HEK293 (cell line): ENCODE data around the gene ASTN2.

Experiments used
- CTCF ChIA-PET: fragments of 350-600 bp; formaldehyde crosslinking; extraction: SDS; loops from one replicate; lab custom pipeline; 2021; ENCODE audit warnings: antibody characterized with exemption; lab: Yijun Ruan, JAX
- POLR2A ChIA-PET: fragments of 300-600 bp; formaldehyde crosslinking; extraction: SDS; loops from one replicate; lab custom pipeline; 2020; ENCODE audit warnings: antibody characterized with exemption, inconsistent platforms; lab: Yijun Ruan, JAX
- H3K27ac ChIP-seq: fragments of 200-500 bp; sonication (Bioruptor generic); 2 replicates; pipeline ENCODE4 v1.5.1; 2014; ENCODE audit warnings: low read depth, low read length, control low read depth, inconsistent platforms; ENCODE audit errors: extremely low read depth
- H3K36me3 ChIP-seq, 2 experiments: fragments of 200-500 bp in 1 of 2; sonication (Bioruptor generic) in 1 of 2; 1 replicate in 1 of 2; 2 replicates in 1 of 2; pipeline ENCODE4 v1.5.1; 2014 to 2017; ENCODE audit warnings: inconsistent platforms in 2 of 2, low read length in 2 of 2; ENCODE audit not compliant: control insufficient read depth in 2 of 2, insufficient read depth in 1 of 2
- H3K4me1 ChIP-seq: fragments of 200-500 bp; sonication (Bioruptor generic); 2 replicates; pipeline ENCODE4 v1.5.1; 2014; ENCODE audit warnings: mild to moderate bottlenecking, low read length, inconsistent platforms; ENCODE audit not compliant: control insufficient read depth, insufficient read depth
- H3K4me3 ChIP-seq: 2 replicates; pipeline ENCODE4 v1.5.1; 2011; ENCODE audit warnings: low read depth, mild to moderate bottlenecking, control low read depth, low read length, moderate library complexity
- H3K9me3 ChIP-seq: fragments of 200-500 bp; sonication (Bioruptor generic); 2 replicates; pipeline ENCODE4 v1.5.1; 2014; ENCODE audit warnings: low read depth, low read length, inconsistent platforms; ENCODE audit not compliant: control insufficient read depth, insufficient read depth
- HOXC10 ChIP-seq: sonication (generic); formaldehyde crosslinking; IDR thresholded peaks from 2 replicates; pipeline ENCODE4 v1.8.1; 2023; ENCODE audit warnings: mild to moderate bottlenecking, missing genetic modification reagents
- SCRT1 ChIP-seq: fragments of 450-650 bp; formaldehyde crosslinking; IDR thresholded peaks from 2 replicates; pipeline ENCODE4 v1.5.1; 2016; ENCODE audit warnings: missing biosample characterization, missing genetic modification characterization, borderline replicate concordance
- SP3 ChIP-seq: fragments of 450-650 bp; formaldehyde crosslinking; IDR thresholded peaks from 2 replicates; pipeline ENCODE4 v1.5.1; 2016; ENCODE audit warnings: missing biosample characterization, missing genetic modification characterization
- ZFP41 ChIP-seq: fragments of 450-650 bp; formaldehyde crosslinking; IDR thresholded peaks from 2 replicates; pipeline ENCODE4 v1.5.1; 2016; ENCODE audit warnings: missing biosample characterization, missing genetic modification characterization, borderline replicate concordance
- ZNF112 ChIP-seq: fragments of 450-650 bp; formaldehyde crosslinking; IDR thresholded peaks from 2 replicates; pipeline ENCODE4 v1.5.0; 2017; ENCODE audit warnings: missing biosample characterization, missing genetic modification characterization
- ZNF155 ChIP-seq: fragments of 450-650 bp; formaldehyde crosslinking; IDR thresholded peaks from 2 replicates; pipeline ENCODE4 v1.5.1; 2016; ENCODE audit warnings: missing biosample characterization, missing genetic modification characterization
- ZNF2 ChIP-seq: fragments of 450-650 bp; formaldehyde crosslinking; IDR thresholded peaks from 2 replicates; pipeline ENCODE4 v1.5.1; 2016; ENCODE audit warnings: missing biosample characterization, missing genetic modification characterization
- ZNF211 ChIP-seq: fragments of 450-650 bp; formaldehyde crosslinking; IDR thresholded peaks from 2 replicates; pipeline ENCODE4 v1.5.1; 2016; ENCODE audit warnings: low read depth, missing biosample characterization, missing genetic modification characterization
- ZNF23 ChIP-seq: fragments of 450-650 bp; formaldehyde crosslinking; IDR thresholded peaks from 2 replicates; pipeline ENCODE4 v1.5.1; 2016; ENCODE audit warnings: missing biosample characterization, missing genetic modification characterization, borderline replicate concordance
- ZNF354C ChIP-seq: fragments of 450-650 bp; formaldehyde crosslinking; IDR thresholded peaks from 2 replicates; pipeline ENCODE4 v1.5.1; 2016; ENCODE audit warnings: missing biosample characterization, missing genetic modification characterization, low read depth, borderline replicate concordance
- ZNF549 ChIP-seq: fragments of 450-650 bp; IDR thresholded peaks from 2 replicates; pipeline ENCODE4 v1.5.1; 2018; ENCODE audit warnings: missing biosample characterization, missing genetic modification characterization, mild to moderate bottlenecking, inconsistent platforms, moderate library complexity
- ZNF560 ChIP-seq: fragments of 450-650 bp; formaldehyde crosslinking; IDR thresholded peaks from 2 replicates; pipeline ENCODE4 v1.5.1; 2017; ENCODE audit warnings: missing biosample characterization, missing genetic modification characterization, borderline replicate concordance
- TF ChIP-seq, protein P1 (sequence below): fragments of 450-650 bp; formaldehyde crosslinking; IDR thresholded peaks from 2 replicates; pipeline ENCODE4 v1.5.1; 2016; ENCODE audit warnings: missing biosample characterization, missing genetic modification characterization
- TF ChIP-seq, protein P2 (sequence below): fragments of 450-650 bp; formaldehyde crosslinking; IDR thresholded peaks from 2 replicates; pipeline ENCODE4 v1.5.1; 2017; ENCODE audit warnings: missing biosample characterization, missing genetic modification characterization
- TF ChIP-seq, protein P3 (sequence below): fragments of 450-650 bp; formaldehyde crosslinking; IDR thresholded peaks from 2 replicates; pipeline ENCODE4 v1.5.1; 2016; ENCODE audit warnings: missing biosample characterization, missing genetic modification characterization
- TF ChIP-seq, protein P4 (sequence below): fragments of 450-650 bp; formaldehyde crosslinking; IDR thresholded peaks from 2 replicates; pipeline ENCODE4 v1.5.1; 2017; ENCODE audit warnings: missing biosample characterization, missing genetic modification characterization

ASTN2 gene

DNA sequence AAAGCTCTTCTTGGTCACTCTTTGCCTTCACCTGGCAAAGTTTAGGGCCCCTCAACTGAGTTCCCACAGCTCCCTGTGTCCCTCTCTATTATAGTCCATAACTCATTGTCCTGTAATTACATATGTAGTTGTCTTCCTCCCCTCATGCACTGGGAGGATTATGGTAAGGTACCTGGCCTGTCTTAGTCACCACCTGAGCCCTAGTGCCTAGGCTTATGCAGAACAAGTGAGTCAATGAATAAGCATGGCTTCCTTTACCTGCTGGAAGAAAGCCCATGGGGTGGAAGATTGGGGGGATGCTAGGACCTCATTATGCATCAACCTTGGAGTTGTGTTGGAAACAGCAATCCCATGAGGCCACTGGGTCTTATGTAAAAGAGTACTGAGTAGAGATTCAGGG, 915.4 kb downstream of the ASTN2 start:
- Histone ChIP-seq H3K4me3 (no peak overlapping the region), H3K36me3 (no peaks in the 10 kb centered on the region)
- TF ChIP-seq ZNF211 (tag by site-specific recombination) (no peak), SCRT1 (tag by site-specific recombination) (no peak), ZNF155 (tag by site-specific recombination) (no peak), ZNF354C (no peak), HOXC10 (CRISPR knock-in tag) (no peak), ZNF23 (no peak)
- TF ChIP-seq, protein P1, sequence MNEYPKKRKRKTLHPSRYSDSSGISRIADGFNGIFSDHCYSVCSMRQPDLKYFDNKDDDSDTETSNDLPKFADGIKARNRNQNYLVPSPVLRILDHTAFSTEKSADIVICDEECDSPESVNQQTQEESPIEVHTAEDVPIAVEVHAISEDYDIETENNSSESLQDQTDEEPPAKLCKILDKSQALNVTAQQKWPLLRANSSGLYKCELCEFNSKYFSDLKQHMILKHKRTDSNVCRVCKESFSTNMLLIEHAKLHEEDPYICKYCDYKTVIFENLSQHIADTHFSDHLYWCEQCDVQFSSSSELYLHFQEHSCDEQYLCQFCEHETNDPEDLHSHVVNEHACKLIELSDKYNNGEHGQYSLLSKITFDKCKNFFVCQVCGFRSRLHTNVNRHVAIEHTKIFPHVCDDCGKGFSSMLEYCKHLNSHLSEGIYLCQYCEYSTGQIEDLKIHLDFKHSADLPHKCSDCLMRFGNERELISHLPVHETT (tag by site-specific recombination), result no peak
- TF ChIP-seq, protein P2, sequence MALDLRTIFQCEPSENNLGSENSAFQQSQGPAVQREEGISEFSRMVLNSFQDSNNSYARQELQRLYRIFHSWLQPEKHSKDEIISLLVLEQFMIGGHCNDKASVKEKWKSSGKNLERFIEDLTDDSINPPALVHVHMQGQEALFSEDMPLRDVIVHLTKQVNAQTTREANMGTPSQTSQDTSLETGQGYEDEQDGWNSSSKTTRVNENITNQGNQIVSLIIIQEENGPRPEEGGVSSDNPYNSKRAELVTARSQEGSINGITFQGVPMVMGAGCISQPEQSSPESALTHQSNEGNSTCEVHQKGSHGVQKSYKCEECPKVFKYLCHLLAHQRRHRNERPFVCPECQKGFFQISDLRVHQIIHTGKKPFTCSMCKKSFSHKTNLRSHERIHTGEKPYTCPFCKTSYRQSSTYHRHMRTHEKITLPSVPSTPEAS (tag by site-specific recombination), result no peak
- TF ChIP-seq, all 188 proteins: peak for 0
- ChIA-PET CTCF (interaction anchor here (0.5 to 1.1 kb wide), 3 partner anchors 76 to 906 kb away, joined by 3 to 5 read pairs (median 3); no protein-coding TSS in a partner anchor), POLR2A (no interaction called here)
- Histone ChIP-seq H3K27ac (no peak overlapping the region), H3K9me3 (no peaks in the 10 kb centered on the region), H3K4me1 (no peaks in the 10 kb centered on the region)

DNA sequence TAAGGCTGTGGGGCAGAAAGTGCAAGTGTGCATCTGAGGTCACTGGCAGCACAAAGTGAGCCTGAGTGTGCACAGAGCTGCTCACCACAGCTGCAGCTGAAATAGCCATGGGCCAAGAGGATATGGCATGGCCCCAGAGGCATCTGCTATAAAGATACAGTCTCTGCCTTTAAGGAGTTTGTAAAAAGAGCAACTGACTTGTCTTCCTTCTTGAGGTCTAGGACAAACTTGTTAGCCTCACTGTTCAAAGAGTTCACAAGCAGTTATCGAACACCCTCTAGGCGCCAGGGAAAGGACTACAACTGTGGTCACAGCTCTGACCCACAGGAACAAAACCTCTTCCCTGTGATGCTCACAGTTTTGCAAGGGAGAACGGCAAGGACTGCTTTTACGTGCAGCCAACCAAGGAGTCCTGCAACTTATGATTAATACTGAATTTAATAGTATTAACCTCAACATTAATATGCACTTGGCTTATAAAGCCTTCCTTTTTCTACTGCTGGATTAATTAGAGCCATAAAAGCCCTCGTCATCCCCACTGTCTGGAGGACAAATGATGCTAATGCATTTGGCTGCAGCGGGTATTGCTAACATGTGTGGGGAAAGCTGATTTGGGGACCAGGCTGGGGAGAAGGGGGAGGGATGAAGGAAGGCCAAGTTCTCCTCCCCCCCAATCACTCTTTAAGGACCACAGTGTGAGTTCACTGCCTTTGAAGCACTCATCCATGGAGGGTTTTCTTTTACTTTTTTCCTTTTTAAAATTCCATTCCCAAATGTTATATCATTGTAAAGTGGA, 917.6 kb downstream of the ASTN2 start:
- POLR2A ChIA-PET, result no interaction called here
- no peak overlapping the region for H3K4me3 ChIP-seq
- H3K36me3 ChIP-seq, result no peaks in the 10 kb centered on the region
- TF ChIP-seq ZNF560 (tag by site-specific recombination), result no peak
- TF ChIP-seq, protein P3, sequence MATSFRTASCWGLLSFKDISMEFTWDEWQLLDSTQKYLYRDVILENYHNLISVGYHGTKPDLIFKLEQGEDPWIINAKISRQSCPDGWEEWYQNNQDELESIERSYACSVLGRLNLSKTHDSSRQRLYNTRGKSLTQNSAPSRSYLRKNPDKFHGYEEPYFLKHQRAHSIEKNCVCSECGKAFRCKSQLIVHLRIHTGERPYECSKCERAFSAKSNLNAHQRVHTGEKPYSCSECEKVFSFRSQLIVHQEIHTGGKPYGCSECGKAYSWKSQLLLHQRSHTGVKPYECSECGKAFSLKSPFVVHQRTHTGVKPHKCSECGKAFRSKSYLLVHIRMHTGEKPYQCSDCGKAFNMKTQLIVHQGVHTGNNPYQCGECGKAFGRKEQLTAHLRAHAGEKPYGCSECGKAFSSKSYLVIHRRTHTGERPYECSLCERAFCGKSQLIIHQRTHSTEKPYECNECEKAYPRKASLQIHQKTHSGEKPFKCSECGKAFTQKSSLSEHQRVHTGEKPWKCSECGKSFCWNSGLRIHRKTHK (tag by site-specific recombination), result no peak
- TF ChIP-seq ZNF549 (tag by site-specific recombination), result no peak
- no peak for TF ChIP-seq ZNF112 (tag by site-specific recombination)
- no peak for TF ChIP-seq ZNF2 (tag by site-specific recombination)
- TF ChIP-seq ZFP41 (tag by site-specific recombination), result no peak
- TF ChIP-seq SP3 (tag by site-specific recombination), result no peak
- TF ChIP-seq, protein P4, sequence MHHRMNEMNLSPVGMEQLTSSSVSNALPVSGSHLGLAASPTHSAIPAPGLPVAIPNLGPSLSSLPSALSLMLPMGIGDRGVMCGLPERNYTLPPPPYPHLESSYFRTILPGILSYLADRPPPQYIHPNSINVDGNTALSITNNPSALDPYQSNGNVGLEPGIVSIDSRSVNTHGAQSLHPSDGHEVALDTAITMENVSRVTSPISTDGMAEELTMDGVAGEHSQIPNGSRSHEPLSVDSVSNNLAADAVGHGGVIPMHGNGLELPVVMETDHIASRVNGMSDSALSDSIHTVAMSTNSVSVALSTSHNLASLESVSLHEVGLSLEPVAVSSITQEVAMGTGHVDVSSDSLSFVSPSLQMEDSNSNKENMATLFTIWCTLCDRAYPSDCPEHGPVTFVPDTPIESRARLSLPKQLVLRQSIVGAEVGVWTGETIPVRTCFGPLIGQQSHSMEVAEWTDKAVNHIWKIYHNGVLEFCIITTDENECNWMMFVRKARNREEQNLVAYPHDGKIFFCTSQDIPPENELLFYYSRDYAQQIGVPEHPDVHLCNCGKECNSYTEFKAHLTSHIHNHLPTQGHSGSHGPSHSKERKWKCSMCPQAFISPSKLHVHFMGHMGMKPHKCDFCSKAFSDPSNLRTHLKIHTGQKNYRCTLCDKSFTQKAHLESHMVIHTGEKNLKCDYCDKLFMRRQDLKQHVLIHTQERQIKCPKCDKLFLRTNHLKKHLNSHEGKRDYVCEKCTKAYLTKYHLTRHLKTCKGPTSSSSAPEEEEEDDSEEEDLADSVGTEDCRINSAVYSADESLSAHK (tag by site-specific recombination), result no peak
- H3K4me1 ChIP-seq, result no peaks in the 10 kb centered on the region
- no peak overlapping the region for H3K27ac ChIP-seq
- no peaks in the 10 kb centered on the region for H3K9me3 ChIP-seq
- CTCF ChIA-PET, result interaction anchor here (0.7 to 1.6 kb wide), 7 partner anchors 12 to 907 kb away, joined by 3 to 5 read pairs (median 3); no protein-coding TSS in a partner anchor
